Small intestine (tissue), 7 donors: ENCODE data around the gene OPA3. TPM values are rescaled to one million over a fixed set of nuclear protein-coding genes. Genes with fewer than 3 reads are reported as not detected.

Source experiments
- DNase-seq, 2 donors: peaks; one replicate each; pipeline versions ENCODE4 v3.0.0 to v3.0.0-alpha.2; 2013
- FAIRE-seq: peaks from 2 replicates; lab custom pipeline; 2012; peaks lifted over from hg19 to GRCh38; lab: Jason Lieb, UNC
- H3K27ac ChIP-seq, 3 donors: one replicate each; pipeline ENCODE4 v1.5.1; 2013; ENCODE audit warnings: low read length in 2 of 3, mild to moderate bottlenecking in 2 of 3, control low read depth in 1 of 3, inconsistent platforms in 1 of 3, low read depth in 1 of 3, moderate library complexity in 1 of 3
- H3K27me3 ChIP-seq, 3 donors: one replicate each; pipeline ENCODE4 v1.6.1; 2013; ENCODE audit warnings: low read length in 3 of 3, inconsistent platforms in 1 of 3; ENCODE audit not compliant: control insufficient read depth in 3 of 3, insufficient read depth in 3 of 3
- H3K36me3 ChIP-seq, 3 donors: one replicate each; pipeline ENCODE4 v1.6.1; 2013; ENCODE audit warnings: low read length in 3 of 3, inconsistent platforms in 1 of 3, low read depth in 1 of 3, mild to moderate bottlenecking in 1 of 3, moderate library complexity in 1 of 3; ENCODE audit not compliant: control insufficient read depth in 3 of 3, insufficient read depth in 2 of 3
- H3K4me1 ChIP-seq, 3 donors: one replicate each; pipeline ENCODE4 v1.6.1; 2013; ENCODE audit warnings: low read length in 2 of 3, inconsistent platforms in 1 of 3, low read depth in 1 of 3, mild to moderate bottlenecking in 1 of 3, moderate library complexity in 1 of 3; ENCODE audit not compliant: control insufficient read depth in 3 of 3, insufficient read depth in 2 of 3
- H3K4me3 ChIP-seq, 3 donors: one replicate each; pipeline ENCODE4 v1.5.1; 2013; ENCODE audit warnings: low read length in 3 of 3, control low read depth in 1 of 3, inconsistent platforms in 1 of 3, low read depth in 1 of 3, mild to moderate bottlenecking in 1 of 3, moderate library complexity in 1 of 3
- H3K9me3 ChIP-seq, 2 donors: one replicate each; pipeline ENCODE4 v1.6.1; 2013; ENCODE audit warnings: low read depth in 1 of 2, low read length in 1 of 2; ENCODE audit not compliant: control insufficient read depth in 2 of 2, insufficient read depth in 1 of 2
- WGBS, 3 donors: extraction: QIAGEN DNeasy Blood & Tissue Kit; methylation state at CpG; one replicate each; pipeline ENCODE4 v1.1.7; 2013; 5-methylcytosine and 5-hydroxymethylcytosine counted together
- polyA plus RNA-seq, 4 donors: library from polyadenylated mRNA; stranded (reverse) in 3 of 4; unstranded in 1 of 4; fragments of 200-250 nt in 3 of 4; fragments of 120-200 nt in 1 of 4; gene quantifications; one replicate each; pipeline versions ENCODE4 v1.2.1 to v1.2.3, GENCODE V29; 2013
- donor health status: healthy with polysubstance abuse.
- donor health status: control.
- donor health status: control.
- donor health status: Bipolar disorder and iron deficiency.
- donor health status: healthy.

OPA3 gene
- polyA plus RNA-seq, 4 donors = 4.5 to 9.4 (median 6.4) TPM

DNA sequence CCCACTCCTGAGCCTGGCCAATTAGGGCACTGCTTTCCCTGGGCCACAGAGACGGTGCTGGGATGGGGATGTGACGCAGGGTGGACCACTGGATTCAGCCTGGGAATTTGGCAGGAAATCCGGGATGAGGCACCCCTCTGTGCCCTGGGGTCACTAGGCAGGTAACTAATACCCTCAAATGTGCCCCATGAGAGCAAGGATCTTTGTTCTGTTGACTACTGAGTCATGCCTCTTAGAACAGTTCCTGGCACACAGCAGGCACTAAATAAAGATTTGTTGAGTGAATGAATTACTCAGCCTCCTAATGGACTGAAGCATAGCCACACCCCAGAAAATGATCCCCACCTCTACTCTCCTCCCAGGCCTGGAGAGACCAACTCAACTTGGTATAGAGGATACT is 15.9 kb downstream of the OPA3 start:
- DNase-seq (peak in 1 of 2 donors; percentile 78), FAIRE-seq (no peak)
- Histone ChIP-seq H3K4me3 (no peak overlapping the region), H3K27ac (peak overlapping the region in 2 of 3 donors; percentile 50 to 71), H3K4me1 (peaks cover 0 to 3% (median 1%) of the 10 kb centered on the region in 3 donors), H3K36me3 (peaks cover 0 to 13% (median 0%) of the 10 kb centered on the region in 3 donors), H3K9me3 (no peaks in the 10 kb centered on the region), H3K27me3 (no peaks in the 10 kb centered on the region)
- 70 to 75% (median 71%) methylated on average over 3 of the region's 3 CpGs for WGBS, 3 donors

DNA sequence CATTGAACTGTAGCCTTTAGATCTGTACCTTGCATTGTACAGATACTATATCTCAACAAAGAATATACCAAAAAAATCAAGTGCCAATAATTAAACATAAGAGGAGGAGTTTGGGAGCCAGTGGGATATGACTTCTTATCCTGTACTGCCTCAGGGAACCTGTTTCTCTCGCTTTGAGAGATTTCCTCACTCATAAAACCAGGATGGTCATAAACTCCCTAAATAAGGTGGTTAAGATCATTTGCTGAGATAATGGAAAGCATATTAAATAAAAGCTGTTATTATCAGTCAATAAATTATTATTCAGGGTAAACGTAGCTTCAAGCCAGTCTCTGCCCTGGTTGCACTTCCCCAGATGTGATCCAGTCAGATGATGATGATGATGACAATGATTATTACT is 17.0 kb downstream of the OPA3 start:
- Histone ChIP-seq H3K27ac (no peak overlapping the region), H3K4me3 (no peak overlapping the region), H3K9me3 (no peaks in the 10 kb centered on the region), H3K27me3 (no peaks in the 10 kb centered on the region), H3K36me3 (peaks cover 0 to 8% (median 0%) of the 10 kb centered on the region in 3 donors), H3K4me1 (peaks cover 0 to 3% (median 1%) of the 10 kb centered on the region in 3 donors)
- WGBS, 3 donors = 22 to 56% (median 51%) methylated on average over 2 of the region's 2 CpGs
- FAIRE-seq (no peak), DNase-seq (peak in 1 of 2 donors; percentile 27)

DNA sequence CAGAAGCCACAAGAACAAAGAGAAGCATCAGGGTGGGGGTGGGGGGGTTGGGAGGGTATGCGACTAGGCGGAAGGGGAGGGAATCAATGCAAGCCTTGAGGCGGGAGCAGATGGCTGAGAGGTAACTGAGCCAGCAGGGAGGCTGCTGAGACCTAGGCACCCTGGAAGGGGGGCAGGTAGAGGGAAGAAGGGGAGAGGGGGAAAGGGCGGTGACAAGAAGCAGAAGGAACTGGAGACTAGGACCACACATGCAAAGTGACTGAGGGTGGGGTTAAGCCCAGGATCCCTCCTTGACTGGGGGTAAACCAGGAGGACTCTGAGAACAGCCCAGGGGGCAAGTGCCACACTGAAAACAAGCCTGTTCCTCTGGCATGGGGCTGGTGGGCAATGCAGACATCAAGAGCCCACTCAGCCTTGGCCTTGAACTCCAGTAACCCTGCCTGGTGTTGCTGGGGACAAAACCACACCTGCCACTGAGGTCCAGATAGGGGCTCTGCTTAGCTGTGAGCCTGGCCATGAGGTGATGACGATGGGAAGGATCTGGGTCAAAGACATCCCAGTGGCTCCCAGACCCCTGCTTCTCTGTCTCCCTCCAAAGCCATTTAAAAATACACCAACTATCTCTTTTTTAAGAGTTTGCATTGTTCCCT is 20.3 kb downstream of the OPA3 start:
- WGBS, 3 donors = 74 to 86% (median 78%) methylated on average over 5 of the region's 5 CpGs
- H3K9me3 ChIP-seq = no peaks in the 10 kb centered on the region
- peak overlapping the region in 1 of 3 donors; percentile 75 for H3K27ac ChIP-seq

DNA sequence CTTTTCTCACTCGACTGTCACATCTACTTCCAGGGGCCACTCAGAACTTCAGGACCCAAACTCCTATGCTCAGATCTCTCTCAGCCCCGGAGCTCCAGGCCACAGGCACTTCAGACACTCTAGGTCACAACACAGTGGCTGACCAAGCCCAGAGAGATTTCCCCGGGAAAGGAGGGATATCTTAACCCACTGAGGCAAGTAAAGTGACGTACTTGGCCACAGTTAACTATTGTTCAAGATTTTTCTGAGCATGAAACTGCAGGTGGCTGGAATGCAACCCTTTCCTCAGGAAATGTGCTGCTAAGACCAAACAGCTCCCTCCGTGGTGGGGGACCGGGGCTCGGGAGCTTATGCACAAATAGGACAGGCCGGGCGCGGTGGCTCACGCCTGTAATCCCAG is 23.9 kb downstream of the OPA3 start:
- Histone ChIP-seq H3K27me3 (no peaks in the 10 kb centered on the region), H3K36me3 (peaks cover 0 to 15% (median 0%) of the 10 kb centered on the region in 3 donors), H3K4me1 (peaks cover 0 to 4% (median 3%) of the 10 kb centered on the region in 3 donors), H3K27ac (no peak overlapping the region), H3K9me3 (no peaks in the 10 kb centered on the region), H3K4me3 (no peak overlapping the region)
- 88 to 95% (median 89%) methylated on average over 8 to 11 of the region's 11 CpGs for WGBS, 3 donors
- FAIRE-seq (no peak), DNase-seq (no peak)

More for the DNA sequence above, 20.3 kb downstream of the OPA3 start:
- FAIRE-seq (no peak), DNase-seq (no peak)
- peaks cover 0 to 10% (median 0%) of the 10 kb centered on the region in 3 donors for H3K36me3 ChIP-seq
- no peak overlapping the region for H3K4me3 ChIP-seq
- no peaks in the 10 kb centered on the region for H3K27me3 ChIP-seq
- peaks cover 0 to 3% (median 0%) of the 10 kb centered on the region in 3 donors for H3K4me1 ChIP-seq

DNA sequence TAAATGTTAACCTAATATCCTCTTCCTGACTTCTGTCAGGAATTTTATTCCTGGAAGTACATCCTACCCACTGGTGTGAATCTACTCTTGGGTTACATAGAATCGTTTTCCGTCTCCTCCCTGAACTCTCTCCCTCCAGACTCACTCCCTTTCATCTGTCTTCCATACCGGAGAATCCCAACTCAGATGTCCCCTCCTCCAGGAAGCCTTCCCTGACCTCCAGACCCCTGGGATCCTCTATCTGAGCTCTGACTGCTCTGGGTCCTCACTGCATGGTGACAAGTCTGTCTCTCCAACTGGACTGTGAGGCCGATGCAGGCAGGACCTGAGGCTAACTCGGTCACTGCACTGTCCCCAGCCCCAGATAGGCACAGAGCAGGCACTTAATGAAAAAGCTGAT is 24.6 kb downstream of the OPA3 start:
- no peaks in the 10 kb centered on the region for H3K27me3 ChIP-seq
- WGBS, 3 donors = 93 to 97% (median 95%) methylated on average over 5 of the region's 5 CpGs
- no peak overlapping the region for H3K4me3 ChIP-seq
- no peak overlapping the region for H3K27ac ChIP-seq
- FAIRE-seq (no peak), DNase-seq (no peak)
- H3K36me3 ChIP-seq = peaks cover 0 to 15% (median 0%) of the 10 kb centered on the region in 3 donors
- H3K4me1 ChIP-seq = peaks cover 0 to 4% (median 3%) of the 10 kb centered on the region in 3 donors
- H3K9me3 ChIP-seq = no peaks in the 10 kb centered on the region

DNA sequence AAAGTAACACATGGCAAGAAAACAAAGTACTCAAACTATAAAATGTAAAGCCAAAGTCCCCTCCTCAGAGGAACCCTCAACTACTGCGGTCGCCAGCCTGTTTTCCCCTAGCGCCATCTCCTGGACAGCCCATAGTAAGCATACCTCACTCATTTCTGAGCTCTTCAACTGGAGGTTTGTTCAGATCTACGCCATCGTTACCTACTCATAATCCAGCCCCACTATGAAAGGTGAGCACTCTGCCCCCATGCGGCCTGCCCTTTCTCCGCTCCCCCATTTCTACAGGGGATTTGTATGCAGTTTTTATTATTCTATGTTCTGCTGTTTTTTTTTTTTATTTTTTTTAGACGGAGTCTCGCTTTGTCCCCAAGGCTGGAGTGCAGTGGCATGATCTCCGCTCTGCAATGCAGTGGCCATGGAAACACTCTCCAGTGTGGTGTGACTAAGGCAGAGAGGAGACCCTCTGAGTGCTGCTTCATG is 26.2 kb downstream of the OPA3 start:
- Histone ChIP-seq H3K27me3 (no peaks in the 10 kb centered on the region), H3K4me1 (peaks cover 0 to 4% (median 0%) of the 10 kb centered on the region in 3 donors), H3K4me3 (no peak overlapping the region), H3K27ac (no peak overlapping the region), H3K36me3 (peaks cover 0 to 18% (median 0%) of the 10 kb centered on the region in 3 donors), H3K9me3 (no peaks in the 10 kb centered on the region)
- FAIRE-seq (no peak), DNase-seq (peak; percentile 60 to 80)
- 46 to 56% (median 49%) methylated on average over 10 of the region's 10 CpGs for WGBS, 3 donors

DNA sequence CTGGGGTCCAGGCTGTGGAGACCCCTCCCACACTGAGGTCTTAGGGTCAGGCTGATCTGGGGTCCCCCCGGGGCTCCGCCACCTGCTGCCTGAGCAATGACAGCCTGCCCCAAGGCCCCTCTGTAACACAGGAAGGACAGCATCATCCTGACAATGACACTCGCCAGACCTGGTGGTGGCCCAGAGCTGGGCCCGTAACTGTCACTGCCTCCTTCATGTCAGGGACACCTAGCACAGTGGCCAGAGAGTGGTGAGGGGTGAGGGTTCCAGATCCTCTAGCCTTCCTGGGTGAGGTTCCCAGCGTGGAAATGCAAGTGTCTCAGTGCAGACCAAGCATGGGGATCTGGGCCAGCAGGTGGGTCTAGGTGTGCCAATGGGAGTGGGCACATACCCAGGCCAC is 27.8 kb downstream of the OPA3 start:
- no peak for FAIRE-seq
- no peak for DNase-seq
- Histone ChIP-seq H3K9me3 (no peaks in the 10 kb centered on the region), H3K4me1 (peaks cover 0 to 4% (median 0%) of the 10 kb centered on the region in 3 donors), H3K4me3 (no peak overlapping the region), H3K36me3 (peaks cover 0 to 26% (median 0%) of the 10 kb centered on the region in 3 donors), H3K27ac (no peak overlapping the region), H3K27me3 (no peaks in the 10 kb centered on the region)
- WGBS, 3 donors = 86 to 93% (median 88%) methylated on average over 5 of the region's 5 CpGs

DNA sequence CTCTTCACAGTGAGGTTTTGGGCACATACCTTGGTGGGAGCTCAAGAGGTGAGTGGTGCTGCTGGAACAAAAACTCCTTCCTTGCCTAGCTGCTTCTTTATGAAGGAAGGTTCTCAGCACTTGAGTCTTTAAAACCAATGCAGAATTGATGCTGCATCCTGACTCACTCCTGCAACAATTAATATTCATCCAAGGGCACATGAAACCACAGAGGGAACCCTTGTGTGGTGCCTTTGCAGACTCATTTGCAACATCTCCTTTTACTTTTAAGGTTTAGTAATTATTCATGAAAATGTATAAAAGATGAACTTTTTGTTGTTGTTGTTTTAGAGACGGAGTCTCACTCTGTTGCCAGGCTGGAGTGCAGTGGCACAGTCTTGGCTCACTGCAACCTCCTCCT is 30.1 kb downstream of the OPA3 start:
- FAIRE-seq = no peak

More for the DNA sequence above, 30.1 kb downstream of the OPA3 start:
- Histone ChIP-seq H3K9me3 (no peaks in the 10 kb centered on the region), H3K27ac (no peak overlapping the region), H3K27me3 (no peaks in the 10 kb centered on the region), H3K4me1 (peaks cover 0 to 4% (median 0%) of the 10 kb centered on the region in 3 donors), H3K4me3 (no peak overlapping the region), H3K36me3 (peaks cover 0 to 32% (median 0%) of the 10 kb centered on the region in 3 donors)
- DNase-seq = no peak
- 71 to 95% (median 77%) methylated on average over 1 of the region's 1 CpG for WGBS, 3 donors
